ENCODE data around the gene B4GALT6.

B4GALT6 gene

GRCh38 chr18:31631526-31631925 is 52.9 kb downstream of the B4GALT6 start:
- ATAC-seq: no peak

- ATAC-seq: no peak
Observed at GRCh38 chr18:31630549-31630948, 53.8 kb downstream of the B4GALT6 start.

- no peak for ATAC-seq
Observed at GRCh38 chr18:31626409-31626808, 58.0 kb downstream of the B4GALT6 start.

- ATAC-seq: no peak
Observed at GRCh38 chr18:31624892-31625640, 59.3 kb downstream of the B4GALT6 start.

GRCh38 chr18:31619291-31619690 is 65.1 kb downstream of the B4GALT6 start:
- no peak for ATAC-seq

- no peak for ATAC-seq
Observed at GRCh38 chr18:31618801-31619200, 65.6 kb downstream of the B4GALT6 start.

GRCh38 chr18:31617031-31617717 is 67.2 kb downstream of the B4GALT6 start:
- ATAC-seq: no peak

- ATAC-seq: no peak
Observed at GRCh38 chr18:31616586-31616985, 67.8 kb downstream of the B4GALT6 start.

- no peak for ATAC-seq
Observed at GRCh38 chr18:31614044-31614443, 70.3 kb downstream of the B4GALT6 start.

GRCh38 chr18:31612124-31612523 is 72.3 kb downstream of the B4GALT6 start:
- ATAC-seq: no peak

GRCh38 chr18:31611511-31611910 is 72.9 kb downstream of the B4GALT6 start:
- no peak for ATAC-seq

GRCh38 chr18:31610286-31611205 is 73.8 kb downstream of the B4GALT6 start:
- ATAC-seq: no peak

GRCh38 chr18:31609886-31610285 is 74.5 kb downstream of the B4GALT6 start:
- ATAC-seq: no peak

GRCh38 chr18:31607384-31607783 is 77.0 kb downstream of the B4GALT6 start:
- ATAC-seq: no peak

- no peak for ATAC-seq
Observed at GRCh38 chr18:31606265-31606664, 78.1 kb downstream of the B4GALT6 start.

GRCh38 chr18:31603315-31603714 is 81.1 kb downstream of the B4GALT6 start:
- peak; percentile 43 to 61 for ATAC-seq

- no peak for ATAC-seq
Observed at GRCh38 chr18:31598021-31598805, 86.2 kb downstream of the B4GALT6 start.

- ATAC-seq: peak in 1 of 2 donors; percentile 14
Observed at GRCh38 chr18:31596081-31596872, 88.1 kb downstream of the B4GALT6 start.

GRCh38 chr18:31595121-31595771 is 89.1 kb downstream of the B4GALT6 start:
- ATAC-seq: no peak

- ATAC-seq: no peak
Observed at GRCh38 chr18:31592506-31593157, 91.7 kb downstream of the B4GALT6 start.

All from activated CD4-positive, CD25-positive, alpha-beta regulatory T cell treated with anti-CD3 and anti-CD28 coated beads, Interleukin-2, amount 50 U/mL, for 24 hours (primary cell).